RWPE2 (cell line): ENCODE results near the gene DTWD2.
A peak's percentile ranks its signal among the peaks of the same experiment; 100 is the strongest.
"Not testable (repeated sequence)": the region's sequence is repeated elsewhere in the genome, so short reads cannot be mapped to it uniquely, and the experiment has no call there.

Experiments
- ATAC-seq: fragments of 200-7000 bp; cut with Tn5 transposase; 3 replicates; pipeline ENCODE4 v1.9.1; 2021; ENCODE audit warnings: low read depth
- DNase-seq: peaks from one replicate; pipeline ENCODE4 v3.0.0-alpha.2; 2020; ENCODE audit warnings: low spot score
- H3K27ac ChIP-seq: fragments of 450-650 bp; 2 replicates; pipeline ENCODE4 v1.5.1; 2017; ENCODE audit warnings: mild to moderate bottlenecking; ENCODE audit not compliant: poor library complexity, severe bottlenecking
- H3K27me3 ChIP-seq: fragments of 250-450 bp; sonication (Bioruptor Pico); 2 replicates; pipeline ENCODE4 v1.5.1; 2021; ENCODE audit warnings: mild to moderate bottlenecking, moderate library complexity; ENCODE audit not compliant: insufficient read depth, poor library complexity, severe bottlenecking
- H3K36me3 ChIP-seq: fragments of 250-450 bp; sonication (Bioruptor Pico); 2 replicates; pipeline ENCODE4 v1.5.1; 2020; ENCODE audit warnings: low read depth, mild to moderate bottlenecking, moderate library complexity
- H3K4me1 ChIP-seq: fragments of 250-450 bp; sonication (Bioruptor Pico); 2 replicates; pipeline ENCODE4 v1.5.1; 2021; ENCODE audit warnings: mild to moderate bottlenecking, moderate library complexity; ENCODE audit not compliant: insufficient read depth, poor library complexity, severe bottlenecking
- H3K4me3 ChIP-seq: fragments of 250-450 bp; sonication (Bioruptor Pico); 2 replicates; pipeline ENCODE4 v1.5.1; 2021; ENCODE audit warnings: mild to moderate bottlenecking, moderate library complexity; ENCODE audit not compliant: severe bottlenecking
- H3K9me3 ChIP-seq: fragments of 250-450 bp; sonication (Bioruptor Pico); 2 replicates; pipeline ENCODE4 v1.5.1; 2021; ENCODE audit warnings: mild to moderate bottlenecking, moderate library complexity; ENCODE audit not compliant: severe bottlenecking
- CTCF ChIP-seq: fragments of 450-650 bp; IDR thresholded peaks from one replicate; pipeline ENCODE4 v1.5.1; 2017; ENCODE audit warnings: mild to moderate bottlenecking, moderate library complexity; ENCODE audit not compliant: poor library complexity, severe bottlenecking

DTWD2 gene

DNA sequence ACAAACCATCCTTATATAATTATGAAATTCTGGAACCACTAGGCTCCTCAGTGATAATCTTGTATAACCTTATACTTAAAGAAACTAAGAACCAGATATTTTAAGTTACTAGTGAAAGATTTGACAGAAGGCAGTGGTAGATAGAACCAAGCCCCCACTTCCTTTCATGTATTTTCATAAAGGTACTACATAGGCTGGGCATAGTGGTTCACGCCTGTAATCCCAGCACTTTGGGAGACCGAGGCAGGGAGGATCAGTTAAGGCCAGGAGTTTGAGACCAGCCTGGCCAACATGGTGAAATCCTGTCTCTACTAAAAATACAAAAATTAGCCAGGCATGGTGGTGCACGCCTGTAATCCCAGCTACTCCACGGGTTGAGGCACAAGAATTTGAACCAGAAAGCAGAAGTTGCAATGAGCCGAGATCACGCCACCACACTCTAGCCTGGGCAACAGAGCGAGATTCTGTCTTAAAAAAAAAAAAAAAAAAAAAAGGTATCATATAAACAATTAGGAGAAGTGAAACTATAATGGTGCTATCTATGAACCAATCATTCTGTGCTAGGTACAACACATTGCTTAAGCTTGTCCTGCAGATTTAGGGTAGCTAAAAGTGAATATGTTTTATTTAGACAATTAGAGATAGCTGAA lies 27.9 kb upstream of the DTWD2 start:
- H3K36me3 ChIP-seq, result no peaks in the 10 kb centered on the region
- ATAC-seq (no peak), DNase-seq (no peak)
- no peaks in the 10 kb centered on the region for H3K9me3 ChIP-seq
- H3K27ac ChIP-seq, result no peak overlapping the region
- TF ChIP-seq CTCF, result no peak
- peaks cover 6% of the 10 kb centered on the region for H3K4me1 ChIP-seq
- H3K27me3 ChIP-seq, result no peaks in the 10 kb centered on the region
- no peak overlapping the region for H3K4me3 ChIP-seq

DNA sequence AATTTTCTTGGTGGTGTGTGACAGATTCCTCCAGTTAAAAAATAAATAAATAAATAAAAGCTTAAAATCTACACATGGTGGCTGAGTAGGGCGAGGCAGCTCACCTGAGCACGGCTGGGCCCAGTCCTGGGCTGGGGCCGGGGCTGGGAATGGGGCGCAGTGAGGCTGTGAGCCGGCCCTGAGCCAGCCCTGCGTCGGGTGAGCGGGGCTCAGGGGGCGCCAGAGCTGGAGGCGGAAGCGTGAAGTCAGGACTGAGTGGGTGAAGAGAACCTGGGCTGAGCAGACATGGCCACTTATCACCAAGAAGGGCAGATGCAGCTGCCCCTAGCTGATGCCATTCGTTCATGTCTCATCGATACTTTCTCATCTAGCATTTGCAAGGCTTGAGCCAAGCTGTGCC lies 22.8 kb upstream of the DTWD2 start:
- Histone ChIP-seq H3K9me3 (no peaks in the 10 kb centered on the region), H3K4me3 (no peak overlapping the region), H3K36me3 (no peaks in the 10 kb centered on the region), H3K4me1 (no peaks in the 10 kb centered on the region), H3K27ac (no peak overlapping the region), H3K27me3 (no peaks in the 10 kb centered on the region)
- ATAC-seq (no peak), DNase-seq (no peak)
- no peak for TF ChIP-seq CTCF

DNA sequence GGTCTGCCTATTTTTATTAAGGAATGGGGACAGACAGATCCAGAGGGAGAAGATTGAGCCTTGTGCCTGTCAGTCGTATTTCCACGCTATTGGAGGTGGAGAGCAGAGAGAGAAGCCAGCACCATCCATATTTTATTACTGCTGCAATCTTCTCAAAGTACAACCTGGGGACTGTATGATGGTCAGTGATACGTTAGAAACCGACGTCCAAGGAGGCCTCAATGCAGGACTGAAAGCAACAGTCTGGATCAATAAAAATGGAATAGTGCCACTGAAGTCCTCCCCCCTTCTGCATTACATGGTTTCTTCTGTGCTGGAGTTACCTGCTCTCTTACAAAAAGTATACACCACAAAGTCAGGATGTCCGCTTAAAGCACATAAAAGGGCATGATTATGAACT lies 21.9 kb upstream of the DTWD2 start:
- no peaks in the 10 kb centered on the region for H3K9me3 ChIP-seq
- H3K27me3 ChIP-seq, result no peaks in the 10 kb centered on the region
- no peak for TF ChIP-seq CTCF
- DNase-seq (no peak), ATAC-seq (no peak)
- no peaks in the 10 kb centered on the region for H3K4me1 ChIP-seq
- H3K36me3 ChIP-seq, result no peaks in the 10 kb centered on the region
- H3K4me3 ChIP-seq, result no peak overlapping the region
- no peak overlapping the region for H3K27ac ChIP-seq

- no peak for TF ChIP-seq CTCF
- Histone ChIP-seq H3K36me3 (no peaks in the 10 kb centered on the region), H3K27ac (no peak overlapping the region)
These were observed 20.8 kb upstream of the DTWD2 start for GRCh38 chr5:119009131-119009530.

GRCh38 chr5:118999696-119000095 lies 11.3 kb upstream of the DTWD2 start:
- Histone ChIP-seq H3K27ac (no peak overlapping the region), H3K27me3 (no peaks in the 10 kb centered on the region), H3K36me3 (no peaks in the 10 kb centered on the region), H3K9me3 (no peaks in the 10 kb centered on the region), H3K4me3 (no peak overlapping the region), H3K4me1 (no peaks in the 10 kb centered on the region)
- no peak for TF ChIP-seq CTCF
- DNase-seq, result no peak
- no peak for ATAC-seq

More at GRCh38 chr5:119009131-119009530, 20.8 kb upstream of the DTWD2 start:
- no peaks in the 10 kb centered on the region for H3K27me3 ChIP-seq
- ATAC-seq (0 out of 3 replicates have a peak, but pooled peaks have one; percentile 25), DNase-seq (no peak)
- no peaks in the 10 kb centered on the region for H3K9me3 ChIP-seq
- no peak overlapping the region for H3K4me3 ChIP-seq
- no peaks in the 10 kb centered on the region for H3K4me1 ChIP-seq

GRCh38 chr5:118998861-118999260 lies 10.5 kb upstream of the DTWD2 start:
- DNase-seq, H3K9me3 ChIP-seq, ATAC-seq, H3K27me3 ChIP-seq, H3K4me1 ChIP-seq, H3K27ac ChIP-seq, H3K4me3 ChIP-seq, H3K36me3 ChIP-seq: not testable (repeated sequence)
